ENCODE results near the gene SLC9B2.

- TF ChIP-seq POLR2A (IDR thresholded peaks at IDR 0.05) (no peak), CTCF (IDR thresholded peaks at IDR 0.05) (no peak)
These were observed 51.6 kb downstream of the SLC9B2 start for GRCh38 chr4:103024996-103025395.

Measured in vagina (tissue), 2 donors.